Measurements from ENCODE around the gene GALK1.

Gene GALK1

GRCh38 chr17:75751676-75752404 is 13.2 kb downstream of the GALK1 start:
- in situ Hi-C loops (cut with HindIII; ENCODE audit: low sequenced_read_pairs) = no loop called here

GRCh38 chr17:75750661-75751423 is 14.2 kb downstream of the GALK1 start:
- in situ Hi-C loops (cut with HindIII; ENCODE audit: low sequenced_read_pairs) = no loop called here

GRCh38 chr17:75749545-75750389 is 15.2 kb downstream of the GALK1 start:
- in situ Hi-C loops (cut with HindIII; ENCODE audit: low sequenced_read_pairs) = no loop called here

- in situ Hi-C loops (cut with HindIII; ENCODE audit: low sequenced_read_pairs) = no loop called here
These were observed 16.3 kb downstream of the GALK1 start for GRCh38 chr17:75748706-75749105.

GRCh38 chr17:75743625-75744206 is 21.3 kb downstream of the GALK1 start:
- in situ Hi-C loops (cut with HindIII; ENCODE audit: low sequenced_read_pairs) = loop anchor here (5.0 kb wide), 1 partner anchor 61 kb away; no protein-coding TSS in a partner anchor

- in situ Hi-C loops (cut with HindIII; ENCODE audit: low sequenced_read_pairs) = loop anchor here (5.0 kb wide), 1 partner anchor 60 kb away; no protein-coding TSS in a partner anchor
These were observed 22.7 kb downstream of the GALK1 start for GRCh38 chr17:75742337-75742736.

GRCh38 chr17:75740631-75741077 is 24.3 kb downstream of the GALK1 start:
- in situ Hi-C loops (cut with HindIII; ENCODE audit: low sequenced_read_pairs) = loop anchor here (5.0 kb wide), 1 partner anchor 58 kb away; no protein-coding TSS in a partner anchor

GRCh38 chr17:75740215-75740614 is 24.8 kb downstream of the GALK1 start:
- in situ Hi-C loops (cut with HindIII; ENCODE audit: low sequenced_read_pairs) = loop anchor here (5.0 kb wide), 1 partner anchor 58 kb away; no protein-coding TSS in a partner anchor

GRCh38 chr17:75739801-75740200 is 25.2 kb downstream of the GALK1 start:
- in situ Hi-C loops (cut with HindIII; ENCODE audit: low sequenced_read_pairs) = loop anchor here (5.0 kb wide), 1 partner anchor 58 kb away; no protein-coding TSS in a partner anchor

- in situ Hi-C loops (cut with HindIII; ENCODE audit: low sequenced_read_pairs) = no loop called here
These were observed 25.8 kb downstream of the GALK1 start for GRCh38 chr17:75739174-75739573.

GRCh38 chr17:75738218-75738802 is 26.7 kb downstream of the GALK1 start:
- in situ Hi-C loops (cut with HindIII; ENCODE audit: low sequenced_read_pairs) = no loop called here

GRCh38 chr17:75737133-75737962 is 27.6 kb downstream of the GALK1 start:
- in situ Hi-C loops (cut with HindIII; ENCODE audit: low sequenced_read_pairs) = no loop called here

GRCh38 chr17:75736173-75736835 is 28.7 kb downstream of the GALK1 start:
- in situ Hi-C loops (cut with HindIII; ENCODE audit: low sequenced_read_pairs) = no loop called here

- in situ Hi-C loops (cut with HindIII; ENCODE audit: low sequenced_read_pairs) = no loop called here
These were observed 30.2 kb downstream of the GALK1 start for GRCh38 chr17:75734674-75735294.

- in situ Hi-C loops (cut with HindIII; ENCODE audit: low sequenced_read_pairs) = no loop called here
These were observed 31.5 kb downstream of the GALK1 start for GRCh38 chr17:75733471-75733870.

- in situ Hi-C loops (cut with HindIII; ENCODE audit: low sequenced_read_pairs) = no loop called here
These were observed 33.1 kb downstream of the GALK1 start for GRCh38 chr17:75731716-75732498.

GRCh38 chr17:75731086-75731715 is 33.8 kb downstream of the GALK1 start:
- in situ Hi-C loops (cut with HindIII; ENCODE audit: low sequenced_read_pairs) = no loop called here

All from endothelial cell of hepatic sinusoid (primary cell).